ENCODE results near the gene MANF. TPM values are rescaled to one million over a fixed set of nuclear protein-coding genes. Genes with fewer than 3 reads are reported as not detected.
A peak's percentile ranks its signal among the peaks of the same experiment; 100 is the strongest.

The MANF gene
- total RNA-seq, 2 donors from 2014 or later = 76.4 to 157 TPM

- ATAC-seq (replicated peaks) = peak; percentile 97
- Mint-ChIP-seq H3K27ac (peak within 1 kb of the TSS; percentile 48), H3K27me3 (no peaks in the 10 kb centered on the region), H3K36me3 (ENCODE audit: low read depth) (peaks cover 75% of the 10 kb centered on the region), H3K4me3 (peak within 1 kb of the TSS; percentile 67), H3K9me3 (no peaks in the 10 kb centered on the region), H3K4me1 (peaks cover 32% of the 10 kb centered on the region)
These were observed 6.0 kb downstream of the MANF start, which contains the start of gene RBM15B for GRCh38 chr3:51391075-51391565. Gene RBM15B (plus strand): TSS chr3:51391285. CDS start chr3:51391400, 115 bp downstream.

GRCh38 chr3:51391566-51392354 is 6.7 kb downstream of the MANF start:
- Mint-ChIP-seq H3K4me3 (peak overlapping the region; percentile 65), H3K36me3 (ENCODE audit: low read depth) (peaks cover 75% of the 10 kb centered on the region), H3K9me3 (no peaks in the 10 kb centered on the region), H3K27me3 (no peaks in the 10 kb centered on the region), H3K4me1 (peaks cover 33% of the 10 kb centered on the region), H3K27ac (peak overlapping the region; percentile 48)
- peak; percentile 7 for ATAC-seq (replicated peaks)

GRCh38 chr3:51392355-51393133 is 7.5 kb downstream of the MANF start:
- ATAC-seq (replicated peaks) = no peak
- Mint-ChIP-seq H3K27me3 (no peaks in the 10 kb centered on the region), H3K4me1 (peaks cover 31% of the 10 kb centered on the region), H3K9me3 (no peaks in the 10 kb centered on the region), H3K4me3 (peak overlapping the region; percentile 65), H3K27ac (peak overlapping the region; percentile 74), H3K36me3 (ENCODE audit: low read depth) (peaks cover 75% of the 10 kb centered on the region)

- Mint-ChIP-seq H3K36me3 (ENCODE audit: low read depth) (peaks cover 75% of the 10 kb centered on the region), H3K27me3 (no peaks in the 10 kb centered on the region), H3K27ac (peak overlapping the region; percentile 74), H3K4me3 (peak overlapping the region; percentile 65), H3K9me3 (no peaks in the 10 kb centered on the region), H3K4me1 (peaks cover 26% of the 10 kb centered on the region)
- ATAC-seq (replicated peaks) = no peak
These were observed 8.0 kb downstream of the MANF start for GRCh38 chr3:51393134-51393495.

- ATAC-seq (replicated peaks) = no peak
- Mint-ChIP-seq H3K4me3 (peak overlapping the region; percentile 65), H3K36me3 (ENCODE audit: low read depth) (peaks cover 75% of the 10 kb centered on the region), H3K27ac (peak overlapping the region; percentile 74), H3K27me3 (no peaks in the 10 kb centered on the region), H3K9me3 (no peaks in the 10 kb centered on the region), H3K4me1 (peaks cover 26% of the 10 kb centered on the region)
These were observed 8.5 kb downstream of the MANF start for GRCh38 chr3:51393564-51393963.

- Mint-ChIP-seq H3K4me1 (peaks cover 21% of the 10 kb centered on the region), H3K36me3 (ENCODE audit: low read depth) (peaks cover 75% of the 10 kb centered on the region), H3K4me3 (peak overlapping the region; percentile 65), H3K9me3 (no peaks in the 10 kb centered on the region), H3K27ac (peak overlapping the region; percentile 74), H3K27me3 (no peaks in the 10 kb centered on the region)
- no peak for ATAC-seq (replicated peaks)
These were observed 9.4 kb downstream of the MANF start for GRCh38 chr3:51394541-51394940.

- Mint-ChIP-seq H3K9me3 (no peaks in the 10 kb centered on the region), H3K36me3 (ENCODE audit: low read depth) (peaks cover 84% of the 10 kb centered on the region), H3K4me1 (peaks cover 20% of the 10 kb centered on the region), H3K27ac (peak overlapping the region; percentile 74), H3K4me3 (peak overlapping the region; percentile 65), H3K27me3 (no peaks in the 10 kb centered on the region)
- no peak for ATAC-seq (replicated peaks)
These were observed 10.6 kb downstream of the MANF start for GRCh38 chr3:51395493-51396213.

GRCh38 chr3:51396401-51396800 is 11.3 kb downstream of the MANF start:
- Mint-ChIP-seq H3K36me3 (ENCODE audit: low read depth) (peaks cover 91% of the 10 kb centered on the region), H3K4me3 (peak overlapping the region; percentile 2), H3K9me3 (no peaks in the 10 kb centered on the region), H3K4me1 (peaks cover 20% of the 10 kb centered on the region), H3K27ac (peak overlapping the region; percentile 64), H3K27me3 (no peaks in the 10 kb centered on the region)
- no peak for ATAC-seq (replicated peaks)

- no peak overlapping the region for H3K4me3 Mint-ChIP-seq
- H3K36me3 Mint-ChIP-seq (ENCODE audit: low read depth) = peaks cover 99% of the 10 kb centered on the region
- no peaks in the 10 kb centered on the region for H3K27me3 Mint-ChIP-seq
- peaks cover 20% of the 10 kb centered on the region for H3K4me1 Mint-ChIP-seq
- no peak for ATAC-seq (replicated peaks)
- no peaks in the 10 kb centered on the region for H3K9me3 Mint-ChIP-seq
- H3K27ac Mint-ChIP-seq = peak overlapping the region; percentile 64
These were observed 12.3 kb downstream of the MANF start for GRCh38 chr3:51397392-51397791.

- peak overlapping the region; percentile 65 for H3K27ac Mint-ChIP-seq
- H3K4me3 Mint-ChIP-seq = no peak overlapping the region
- H3K36me3 Mint-ChIP-seq (ENCODE audit: low read depth) = peaks cover 99% of the 10 kb centered on the region
- H3K9me3 Mint-ChIP-seq = no peaks in the 10 kb centered on the region
- no peaks in the 10 kb centered on the region for H3K27me3 Mint-ChIP-seq
- ATAC-seq (replicated peaks) = no peak
- H3K4me1 Mint-ChIP-seq = peaks cover 20% of the 10 kb centered on the region
These were observed 13.7 kb downstream of the MANF start for GRCh38 chr3:51398595-51399310.

GRCh38 chr3:51400166-51400565 is 15.1 kb downstream of the MANF start:
- no peaks in the 10 kb centered on the region for H3K9me3 Mint-ChIP-seq
- ATAC-seq (replicated peaks) = no peak
- H3K27me3 Mint-ChIP-seq = no peaks in the 10 kb centered on the region
- H3K4me1 Mint-ChIP-seq = peaks cover 10% of the 10 kb centered on the region
- no peak overlapping the region for H3K4me3 Mint-ChIP-seq
- H3K27ac Mint-ChIP-seq = peak overlapping the region; percentile 86
- H3K36me3 Mint-ChIP-seq (ENCODE audit: low read depth) = peaks cover 99% of the 10 kb centered on the region

GRCh38 chr3:51401735-51402134 is 16.6 kb downstream of the MANF start:
- H3K9me3 Mint-ChIP-seq = no peaks in the 10 kb centered on the region
- no peak for ATAC-seq (replicated peaks)
- peaks cover 5% of the 10 kb centered on the region for H3K4me1 Mint-ChIP-seq
- H3K4me3 Mint-ChIP-seq = no peak overlapping the region
- H3K27ac Mint-ChIP-seq = no peak overlapping the region
- peaks cover 99% of the 10 kb centered on the region for H3K36me3 Mint-ChIP-seq (ENCODE audit: low read depth)
- H3K27me3 Mint-ChIP-seq = no peaks in the 10 kb centered on the region

- no peak overlapping the region for H3K4me3 Mint-ChIP-seq
- H3K27me3 Mint-ChIP-seq = no peaks in the 10 kb centered on the region
- peak overlapping the region; percentile 1 for H3K27ac Mint-ChIP-seq
- H3K9me3 Mint-ChIP-seq = no peaks in the 10 kb centered on the region
- ATAC-seq (replicated peaks) = no peak
- peaks cover 96% of the 10 kb centered on the region for H3K36me3 Mint-ChIP-seq (ENCODE audit: low read depth)
- H3K4me1 Mint-ChIP-seq = peaks cover 5% of the 10 kb centered on the region
These were observed 18.6 kb downstream of the MANF start for GRCh38 chr3:51403675-51404074.

- H3K4me1 Mint-ChIP-seq = peaks cover 9% of the 10 kb centered on the region
- no peaks in the 10 kb centered on the region for H3K9me3 Mint-ChIP-seq
- no peak for ATAC-seq (replicated peaks)
- no peaks in the 10 kb centered on the region for H3K27me3 Mint-ChIP-seq
- no peak overlapping the region for H3K4me3 Mint-ChIP-seq
- peaks cover 96% of the 10 kb centered on the region for H3K36me3 Mint-ChIP-seq (ENCODE audit: low read depth)
- H3K27ac Mint-ChIP-seq = peak overlapping the region; percentile 47
These were observed 22.9 kb downstream of the MANF start for GRCh38 chr3:51408021-51408420.

Data from activated T-helper 17 cell treated with anti-CD3 and anti-CD28 coated beads, Interleukin-2, amount 50 U/mL, for 72 hours (primary cell).